GM12875 (cell line): ENCODE data around the gene AFTPH.
A peak's percentile ranks its signal among the peaks of the same experiment; 100 is the strongest.

Experiments
- H3K4me3 ChIP-seq: one replicate; pipeline ENCODE4 v1.5.1; 2011; ENCODE audit warnings: low read depth, low read length, control low read depth
- CTCF ChIP-seq: IDR thresholded peaks from 2 replicates; pipeline ENCODE4 v1.5.1; 2011; ENCODE audit warnings: low read depth, mild to moderate bottlenecking, control low read depth, inconsistent platforms, low read length, moderate library complexity, borderline replicate concordance; ENCODE audit not compliant: insufficient read depth

The AFTPH gene

GRCh38 chr2:64586883-64587481, 62.9 kb downstream of the AFTPH start:
- H3K4me3 ChIP-seq: no peak overlapping the region
- TF ChIP-seq CTCF: peak; percentile 54; the same call in 1 of the 2 replicates

- no peak overlapping the region for H3K4me3 ChIP-seq
- TF ChIP-seq CTCF: no peak
These were observed 63.4 kb downstream of the AFTPH start for GRCh38 chr2:64587561-64587960.

GRCh38 chr2:64591188-64591587, 67.1 kb downstream of the AFTPH start:
- no peak for TF ChIP-seq CTCF
- no peak overlapping the region for H3K4me3 ChIP-seq

GRCh38 chr2:64593035-64593655, 69.0 kb downstream of the AFTPH start:
- no peak overlapping the region for H3K4me3 ChIP-seq
- TF ChIP-seq CTCF: no peak

- no peak overlapping the region for H3K4me3 ChIP-seq
- TF ChIP-seq CTCF: no peak
These were observed 70.3 kb downstream of the AFTPH start for GRCh38 chr2:64594226-64594989.

- no peak overlapping the region for H3K4me3 ChIP-seq
- TF ChIP-seq CTCF: no peak
These were observed 71.5 kb downstream of the AFTPH start for GRCh38 chr2:64595397-64596176.
